Stimulated activated CD4-positive, alpha-beta T cell treated with anti-CD3 and anti-CD28 coated beads, Interleukin-4, amount 100 ng/mL, for 4 hours (primary cell): ENCODE measurements around the gene DNHD1.

Source experiments
- DNase-seq, 2 experiments: peaks; one replicate each; pipeline ENCODE4 v3.0.0-alpha.2; 2020

Gene DNHD1

GRCh38 chr11:6596239-6596877, 99.3 kb downstream of the DNHD1 start:
- no peak for DNase-seq

GRCh38 chr11:6598555-6598954, 101.5 kb downstream of the DNHD1 start:
- no peak for DNase-seq

GRCh38 chr11:6599449-6599848, 102.4 kb downstream of the DNHD1 start:
- no peak for DNase-seq

- DNase-seq = no peak
Measured at GRCh38 chr11:6599881-6600390, 102.9 kb downstream of the DNHD1 start.

GRCh38 chr11:6601041-6601461, 104.0 kb downstream of the DNHD1 start:
- DNase-seq = no peak

- DNase-seq = no peak
Measured at GRCh38 chr11:6602096-6602940, 105.2 kb downstream of the DNHD1 start.

GRCh38 chr11:6603287-6604080, 106.4 kb downstream of the DNHD1 start, which contains the start of the genes ILK and RRP8:
Gene ILK (plus strand): TSS chr11:6603774. CDS start chr11:6604272, 498 bp downstream.
Gene RRP8 (minus strand): TSS chr11:6603616. CDS start chr11:6603502, 114 bp downstream.
- DNase-seq = peak; percentile 82 to 84

GRCh38 chr11:6604081-6604626, 107.1 kb downstream of the DNHD1 start:
- DNase-seq = peak; percentile 33 to 52

- no peak for DNase-seq
Measured at GRCh38 chr11:6604790-6605189, 107.7 kb downstream of the DNHD1 start.

- peak in 1 of 2 experiments; percentile 34 for DNase-seq
Measured at GRCh38 chr11:6606471-6607189, 109.5 kb downstream of the DNHD1 start.

GRCh38 chr11:6607190-6607795, 110.2 kb downstream of the DNHD1 start:
- no peak for DNase-seq

- no peak for DNase-seq
Measured at GRCh38 chr11:6608011-6608410, 110.9 kb downstream of the DNHD1 start.

GRCh38 chr11:6608726-6609501, 111.8 kb downstream of the DNHD1 start:
- DNase-seq = no peak

- DNase-seq = no peak
Measured at GRCh38 chr11:6609502-6610015, 112.5 kb downstream of the DNHD1 start.

GRCh38 chr11:6610591-6610990, 113.5 kb downstream of the DNHD1 start:
- DNase-seq = no peak

- peak in 1 of 2 experiments; percentile 15 for DNase-seq
Measured at GRCh38 chr11:6611092-6611962, 114.2 kb downstream of the DNHD1 start.

- no peak for DNase-seq
Measured at GRCh38 chr11:6611963-6612212, 114.8 kb downstream of the DNHD1 start.

- DNase-seq = peak; percentile 93 to 95
Measured at GRCh38 chr11:6612213-6613041, 115.3 kb downstream of the DNHD1 start, which contains the start of gene TAF10. Gene TAF10 (minus strand): TSS chr11:6612216. CDS start chr11:6612189, 27 bp downstream.

GRCh38 chr11:6613496-6613895, 116.4 kb downstream of the DNHD1 start:
- DNase-seq = no peak
